ENCODE results near the gene ZNF529. TPM values are rescaled to one million over a fixed set of nuclear protein-coding genes. Genes with fewer than 3 reads are reported as not detected.

ZNF529 gene
- total RNA-seq, 2 donors from 2014 or later, result 14.6 to 20.4 TPM

DNA sequence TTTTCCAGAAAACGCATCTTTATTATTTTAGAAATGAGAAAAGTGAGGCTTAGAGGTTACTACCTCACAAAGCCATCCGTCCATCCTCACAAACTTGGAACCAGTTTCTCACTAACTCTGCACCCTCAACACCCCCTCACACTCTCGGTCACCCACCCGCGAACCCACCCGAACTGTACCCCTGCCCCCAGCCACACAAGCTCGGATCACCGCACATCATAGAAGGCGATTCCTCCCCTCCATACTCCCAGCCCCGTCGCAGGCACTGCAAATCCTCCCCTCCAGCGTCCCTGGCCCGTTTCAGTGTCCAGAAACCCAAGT lies 45.3 kb downstream of the ZNF529 start:
- peak overlapping the region; percentile 98 for H3K4me3 Mint-ChIP-seq
- peaks cover 49% of the 10 kb centered on the region for H3K36me3 Mint-ChIP-seq (ENCODE audit: low read depth)
- Histone ChIP-seq H3K4me1 (ENCODE audit: control insufficient read depth, insufficient read depth, low read length) (peaks cover 3% of the 10 kb centered on the region), H3K36me3 (ENCODE audit: control insufficient read depth, insufficient read depth, low read length) (peaks cover 39% of the 10 kb centered on the region), H3K9ac (ENCODE audit: extremely low read depth, low read length, poor library complexity, severe bottlenecking) (peak overlapping the region; percentile 98), H3K4me3 (ENCODE audit: low read length) (peak overlapping the region; percentile 100), H3K27ac (ENCODE audit: low read depth, low read length) (peak overlapping the region; percentile 96), H3K27me3 (ENCODE audit: control insufficient read depth, insufficient read depth, low read length, poor library complexity, severe bottlenecking) (no peaks in the 10 kb centered on the region), H3K9me3 (ENCODE audit: control insufficient read depth, low read length) (peaks cover 65% of the 10 kb centered on the region)
- TF ChIP-seq, protein P1, sequence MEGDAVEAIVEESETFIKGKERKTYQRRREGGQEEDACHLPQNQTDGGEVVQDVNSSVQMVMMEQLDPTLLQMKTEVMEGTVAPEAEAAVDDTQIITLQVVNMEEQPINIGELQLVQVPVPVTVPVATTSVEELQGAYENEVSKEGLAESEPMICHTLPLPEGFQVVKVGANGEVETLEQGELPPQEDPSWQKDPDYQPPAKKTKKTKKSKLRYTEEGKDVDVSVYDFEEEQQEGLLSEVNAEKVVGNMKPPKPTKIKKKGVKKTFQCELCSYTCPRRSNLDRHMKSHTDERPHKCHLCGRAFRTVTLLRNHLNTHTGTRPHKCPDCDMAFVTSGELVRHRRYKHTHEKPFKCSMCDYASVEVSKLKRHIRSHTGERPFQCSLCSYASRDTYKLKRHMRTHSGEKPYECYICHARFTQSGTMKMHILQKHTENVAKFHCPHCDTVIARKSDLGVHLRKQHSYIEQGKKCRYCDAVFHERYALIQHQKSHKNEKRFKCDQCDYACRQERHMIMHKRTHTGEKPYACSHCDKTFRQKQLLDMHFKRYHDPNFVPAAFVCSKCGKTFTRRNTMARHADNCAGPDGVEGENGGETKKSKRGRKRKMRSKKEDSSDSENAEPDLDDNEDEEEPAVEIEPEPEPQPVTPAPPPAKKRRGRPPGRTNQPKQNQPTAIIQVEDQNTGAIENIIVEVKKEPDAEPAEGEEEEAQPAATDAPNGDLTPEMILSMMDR (conservative IDR thresholded peaks at IDR 0.05), result no peak
- no peaks in the 10 kb centered on the region for H3K27me3 Mint-ChIP-seq (ENCODE audit: insufficient read depth)
- WGBS, 2 experiments (ENCODE audit: insufficient coverage in 1 of 2, insufficient read length in 1 of 2), result 0 to 1% methylated on average over 1 to 13 of the region's 13 CpGs
- peak overlapping the region; percentile 100 for H3K27ac Mint-ChIP-seq
- H3K4me1 Mint-ChIP-seq, result peaks cover 15% of the 10 kb centered on the region
- peaks cover 62% of the 10 kb centered on the region for H3K9me3 Mint-ChIP-seq
- no peak for DNase-seq

DNA sequence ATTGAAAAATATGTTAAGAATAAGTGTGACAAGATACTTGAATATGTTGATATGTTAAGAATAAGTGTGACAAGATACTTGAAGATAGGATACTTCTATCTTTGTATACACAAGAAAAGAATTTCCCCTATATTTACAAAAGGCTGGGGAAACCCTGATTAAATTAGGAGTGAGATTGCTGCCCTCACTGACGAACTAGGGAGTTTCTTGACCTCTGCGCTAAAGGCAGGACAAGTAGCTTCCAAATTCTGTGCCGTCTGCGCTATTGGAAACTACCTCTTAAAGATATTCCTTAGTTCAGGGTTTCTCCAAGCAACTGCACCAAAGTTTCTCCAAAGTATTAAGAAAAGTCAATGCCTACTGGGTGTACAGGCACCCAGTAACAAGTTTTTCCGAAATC lies 45.8 kb downstream of the ZNF529 start:
- TF ChIP-seq, protein P1 (conservative IDR thresholded peaks at IDR 0.05), result no peak
- peak overlapping the region; percentile 98 for H3K9ac ChIP-seq (ENCODE audit: extremely low read depth, low read length, poor library complexity, severe bottlenecking)
- no peaks in the 10 kb centered on the region for H3K27me3 ChIP-seq (ENCODE audit: control insufficient read depth, insufficient read depth, low read length, poor library complexity, severe bottlenecking)
- Mint-ChIP-seq H3K9me3 (peaks cover 61% of the 10 kb centered on the region), H3K4me1 (peaks cover 15% of the 10 kb centered on the region), H3K27me3 (ENCODE audit: insufficient read depth) (no peaks in the 10 kb centered on the region), H3K4me3 (peak overlapping the region; percentile 98), H3K27ac (peak overlapping the region; percentile 100), H3K36me3 (ENCODE audit: low read depth) (peaks cover 49% of the 10 kb centered on the region)
- 2 to 11% methylated on average over 5 of the region's 5 CpGs for WGBS, 2 experiments (ENCODE audit: insufficient coverage in 1 of 2, insufficient read length in 1 of 2)
- peaks cover 3% of the 10 kb centered on the region for H3K4me1 ChIP-seq (ENCODE audit: control insufficient read depth, insufficient read depth, low read length)
- DNase-seq, result peak; percentile 39
- H3K36me3 ChIP-seq (ENCODE audit: control insufficient read depth, insufficient read depth, low read length), result peaks cover 43% of the 10 kb centered on the region
- peak overlapping the region; percentile 96 for H3K27ac ChIP-seq (ENCODE audit: low read depth, low read length)
- peak overlapping the region; percentile 100 for H3K4me3 ChIP-seq (ENCODE audit: low read length)
- peaks cover 65% of the 10 kb centered on the region for H3K9me3 ChIP-seq (ENCODE audit: control insufficient read depth, low read length)

DNA sequence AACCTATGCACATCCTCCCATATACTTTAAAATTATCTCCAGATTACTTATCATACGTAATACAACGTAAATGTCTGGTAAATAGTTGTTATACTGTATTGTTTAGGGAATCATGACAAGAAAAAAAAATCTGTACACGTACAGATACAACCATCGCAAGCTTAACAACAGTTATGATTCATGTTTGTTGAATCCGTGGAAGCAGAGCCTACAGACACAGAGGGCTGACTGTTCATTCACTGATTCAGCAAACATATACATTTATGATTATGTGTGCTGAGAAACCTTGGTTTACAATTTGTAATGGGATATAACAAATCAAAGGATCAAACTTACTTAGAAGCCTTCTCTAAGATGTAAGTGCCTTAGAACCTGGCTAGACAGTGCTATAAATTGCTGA lies 46.5 kb downstream of the ZNF529 start:
- 100% methylated on average over 2 to 4 of the region's 5 CpGs for whole genome bisulfite sequencing, 2 experiments (ENCODE audit: insufficient coverage in 1 of 2, insufficient read length in 1 of 2)
- H3K36me3 ChIP-seq (ENCODE audit: control insufficient read depth, insufficient read depth, low read length), result peaks cover 50% of the 10 kb centered on the region
- peaks cover 66% of the 10 kb centered on the region for H3K9me3 ChIP-seq (ENCODE audit: control insufficient read depth, low read length)
- H3K4me3 ChIP-seq (ENCODE audit: low read length), result peak overlapping the region; percentile 100
- DNase-seq, result no peak
- H3K36me3 Mint-ChIP-seq (ENCODE audit: low read depth), result peaks cover 52% of the 10 kb centered on the region
- no peak overlapping the region for H3K27ac ChIP-seq (ENCODE audit: low read depth, low read length)
- peaks cover 15% of the 10 kb centered on the region for H3K4me1 Mint-ChIP-seq
- H3K4me1 ChIP-seq (ENCODE audit: control insufficient read depth, insufficient read depth, low read length), result peaks cover 3% of the 10 kb centered on the region
- no peaks in the 10 kb centered on the region for H3K27me3 ChIP-seq (ENCODE audit: control insufficient read depth, insufficient read depth, low read length, poor library complexity, severe bottlenecking)
- no peaks in the 10 kb centered on the region for H3K27me3 Mint-ChIP-seq (ENCODE audit: insufficient read depth)
- peak overlapping the region; percentile 98 for H3K4me3 Mint-ChIP-seq
- peaks cover 62% of the 10 kb centered on the region for H3K9me3 Mint-ChIP-seq
- H3K9ac ChIP-seq (ENCODE audit: extremely low read depth, low read length, poor library complexity, severe bottlenecking), result peak overlapping the region; percentile 98
- peak overlapping the region; percentile 85 for H3K27ac Mint-ChIP-seq
- TF ChIP-seq, protein P1 (conservative IDR thresholded peaks at IDR 0.05), result no peak

Measured in endodermal cell (in vitro differentiated cells).